GM19372 (cell line): ENCODE results near the gene ABHD5.

Source experiments
- ATAC-seq: cut with Tn5 transposase; IDR thresholded peaks from one replicate; pipeline ENCODE4 v1.9.1; 2021; ENCODE audit warnings: mild to moderate bottlenecking, low read depth, moderate library complexity; ENCODE audit not compliant: unreplicated experiment

Gene ABHD5

GRCh38 chr3:43773273-43774094, 82.7 kb downstream of the ABHD5 start:
- ATAC-seq = no peak

- ATAC-seq = no peak
Observed at GRCh38 chr3:43774799-43775198, 84.1 kb downstream of the ABHD5 start.

GRCh38 chr3:43776101-43776500, 85.4 kb downstream of the ABHD5 start:
- ATAC-seq = no peak

GRCh38 chr3:43779850-43780249, 89.1 kb downstream of the ABHD5 start:
- no peak for ATAC-seq

- ATAC-seq = no peak
Observed at GRCh38 chr3:43782541-43782940, 91.8 kb downstream of the ABHD5 start.
